ENCODE results near the gene COL6A3. TPM values are rescaled to one million over a fixed set of nuclear protein-coding genes. Genes with fewer than 3 reads are reported as not detected.

The COL6A3 gene
- total RNA-seq, 1 experiment from 2014 or later: 1.2 TPM

DNA sequence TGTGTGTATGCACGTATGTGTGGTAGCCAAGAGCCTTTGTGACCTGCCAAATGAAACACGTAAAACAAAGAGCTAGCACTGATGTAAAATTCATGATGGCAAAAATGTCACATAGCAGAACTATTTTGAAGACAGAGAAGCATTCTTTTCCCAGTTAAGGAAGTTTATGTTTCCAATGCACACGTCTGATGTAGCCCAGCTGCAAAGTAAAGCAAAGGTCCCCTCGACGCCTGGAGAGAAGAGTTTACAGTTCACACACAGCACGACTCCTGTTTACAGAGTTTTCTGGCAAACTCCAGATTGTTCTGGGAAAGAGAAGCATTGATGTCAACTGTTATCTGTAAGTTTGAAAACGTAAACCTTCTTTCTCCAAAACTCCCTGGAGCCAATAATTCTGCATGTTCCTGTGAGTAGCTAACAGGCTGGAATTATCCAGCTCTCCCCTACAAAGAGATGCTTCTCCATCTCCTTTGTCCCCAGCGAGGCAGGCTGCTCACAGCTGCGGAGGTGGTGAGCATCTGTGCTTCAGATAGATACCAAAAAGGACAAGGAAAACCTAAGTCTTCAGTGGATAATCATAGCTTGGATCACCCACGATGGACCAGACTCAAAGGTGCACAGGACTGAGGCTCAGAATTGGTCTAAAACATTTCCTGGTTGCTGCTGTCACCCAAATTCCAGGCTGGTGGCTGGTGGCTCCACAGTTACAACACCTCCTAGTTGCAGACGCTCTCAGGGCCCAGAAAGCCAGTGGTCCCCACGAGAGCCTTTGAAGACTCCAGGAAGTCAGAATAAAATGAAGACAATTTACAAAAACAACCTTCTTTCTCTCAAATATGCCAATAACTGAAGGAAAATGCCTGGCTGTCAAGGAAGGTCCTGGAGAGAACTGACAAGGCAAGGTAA is 87.4 kb downstream of the COL6A3 start:
- TF ChIP-seq SIN3A (IDR thresholded peaks at IDR 0.05; ENCODE audit: low read depth) (no peak), SRF (IDR thresholded peaks at IDR 0.05; ENCODE audit: low read depth) (no peak), POLR2AphosphoS5 (IDR thresholded peaks at IDR 0.05; ENCODE audit: low read depth, low read length) (no peak), ZNF274 (IDR thresholded peaks at IDR 0.05; ENCODE audit: low read depth, low read length) (no peak), EZH2phosphoT487 (IDR thresholded peaks at IDR 0.05; ENCODE audit: borderline replicate concordance) (no peak), SP1 (IDR thresholded peaks at IDR 0.05; ENCODE audit: low read depth) (no peak), JUND (IDR thresholded peaks at IDR 0.05) (no peak), CEBPB (IDR thresholded peaks at IDR 0.05; ENCODE audit: low read depth) (no peak)
- TF ChIP-seq, protein P1, sequence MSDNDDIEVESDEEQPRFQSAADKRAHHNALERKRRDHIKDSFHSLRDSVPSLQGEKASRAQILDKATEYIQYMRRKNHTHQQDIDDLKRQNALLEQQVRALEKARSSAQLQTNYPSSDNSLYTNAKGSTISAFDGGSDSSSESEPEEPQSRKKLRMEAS (IDR thresholded peaks at IDR 0.05): no peak
- TF ChIP-seq, protein P2, sequence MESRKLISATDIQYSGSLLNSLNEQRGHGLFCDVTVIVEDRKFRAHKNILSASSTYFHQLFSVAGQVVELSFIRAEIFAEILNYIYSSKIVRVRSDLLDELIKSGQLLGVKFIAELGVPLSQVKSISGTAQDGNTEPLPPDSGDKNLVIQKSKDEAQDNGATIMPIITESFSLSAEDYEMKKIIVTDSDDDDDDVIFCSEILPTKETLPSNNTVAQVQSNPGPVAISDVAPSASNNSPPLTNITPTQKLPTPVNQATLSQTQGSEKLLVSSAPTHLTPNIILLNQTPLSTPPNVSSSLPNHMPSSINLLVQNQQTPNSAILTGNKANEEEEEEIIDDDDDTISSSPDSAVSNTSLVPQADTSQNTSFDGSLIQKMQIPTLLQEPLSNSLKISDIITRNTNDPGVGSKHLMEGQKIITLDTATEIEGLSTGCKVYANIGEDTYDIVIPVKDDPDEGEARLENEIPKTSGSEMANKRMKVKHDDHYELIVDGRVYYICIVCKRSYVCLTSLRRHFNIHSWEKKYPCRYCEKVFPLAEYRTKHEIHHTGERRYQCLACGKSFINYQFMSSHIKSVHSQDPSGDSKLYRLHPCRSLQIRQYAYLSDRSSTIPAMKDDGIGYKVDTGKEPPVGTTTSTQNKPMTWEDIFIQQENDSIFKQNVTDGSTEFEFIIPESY (IDR thresholded peaks at IDR 0.05; ENCODE audit: extremely low read depth, insufficient replicate concordance, low read length): no peak
- CTCF ChIA-PET: no interaction called here
- H3K9me2 ChIP-seq (ENCODE audit: insufficient read depth): no peaks in the 10 kb centered on the region
- H3K36me3 ChIP-seq (ENCODE audit: control insufficient read depth in 1 of 2, insufficient read depth in 2 of 2, low read length in 2 of 2): no peaks in the 10 kb centered on the region
- H3K27me3 ChIP-seq (ENCODE audit: insufficient read depth, low read length): peaks cover 14% of the 10 kb centered on the region; the same call in 1 of the 2 replicates
- no peak overlapping the region for H3K27ac ChIP-seq (ENCODE audit: low read depth, low read length)
- no peaks in the 10 kb centered on the region for H3K9me3 ChIP-seq (ENCODE audit: control insufficient read depth in 1 of 2, insufficient read depth in 1 of 2, low read depth in 1 of 2, low read length in 2 of 2)
- no peaks in the 10 kb centered on the region for H3K4me1 ChIP-seq (ENCODE audit: control insufficient read depth in 1 of 2, insufficient read depth in 2 of 2, low read length in 2 of 2)
- H3K4me3 ChIP-seq (replicated peaks in 1 of 2; ENCODE audit: low read depth in 1 of 2, low read length in 2 of 2): no peak overlapping the region
- DNase-seq (ENCODE audit: low read depth, low spot score): no peak
- H3K9ac ChIP-seq (ENCODE audit: low read length): no peak overlapping the region
- RAD21 ChIA-PET (ENCODE audit: low non-redundant PET in 1 of 2, low total read pairs in 2 of 2, uncharacterized antibody in 2 of 2, unreplicated experiment in 2 of 2): no interaction called here
- no peaks in the 10 kb centered on the region for H3K79me2 ChIP-seq (ENCODE audit: insufficient read depth, low read length)
- BruUV-seq (replicated peaks): no TSS peak
- ATAC-seq: no peak
- H4K20me1 ChIP-seq (ENCODE audit: insufficient read depth): no peaks in the 10 kb centered on the region
- no peak overlapping the region for H3K4me2 ChIP-seq (ENCODE audit: low read length)
- POLR2A ChIA-PET: no interaction called here
- intact Hi-C loops (cut with micrococcal nuclease): no loop called here
- no peak overlapping the region for H2AFZ ChIP-seq (ENCODE audit: low read depth, low read length, poor library complexity, severe bottlenecking)
